Measurements from ENCODE around the gene PRMT2.

Gene PRMT2

DNA sequence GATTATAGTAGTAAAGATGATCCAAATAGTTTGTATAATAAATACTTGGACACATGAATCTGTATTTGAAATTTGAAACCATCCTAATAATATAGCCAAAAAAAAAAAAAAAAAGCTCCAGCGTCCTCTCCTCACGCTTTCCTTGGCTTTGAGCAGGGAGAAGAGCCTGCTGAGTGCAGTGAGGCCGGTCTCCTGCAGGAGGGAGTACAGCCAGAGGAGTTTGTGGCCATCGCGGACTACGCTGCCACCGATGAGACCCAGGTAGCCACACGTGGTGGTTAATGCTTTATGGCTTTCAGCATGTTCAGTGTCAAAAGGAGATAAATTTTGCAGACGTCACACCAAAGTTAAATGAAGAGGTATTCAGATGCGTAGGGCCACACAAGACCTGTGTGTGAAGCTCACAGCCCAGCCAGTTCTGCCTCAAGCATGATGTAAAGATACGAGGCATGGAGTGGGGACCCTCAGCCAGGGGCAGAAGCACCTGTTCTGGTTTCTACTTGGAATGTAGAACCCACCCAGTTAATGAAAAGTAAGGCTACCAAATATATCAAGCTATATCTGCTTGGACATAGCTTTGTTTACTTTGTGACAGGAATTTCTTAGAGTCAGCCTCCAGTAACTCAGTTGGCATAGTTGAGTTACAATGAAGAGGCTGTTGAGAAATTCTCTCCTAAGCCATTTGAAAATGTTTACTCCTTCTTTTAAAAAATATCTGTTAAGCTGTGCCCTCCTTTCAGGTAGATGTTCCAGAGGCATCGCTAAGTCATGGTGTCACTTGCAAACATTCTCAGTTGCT lies 8.1 kb downstream of the PRMT2 start:
- H3K27me3 ChIP-seq (ENCODE audit: insufficient read depth, low read length): no peaks in the 10 kb centered on the region
- H3K79me2 ChIP-seq (ENCODE audit: control insufficient read depth, insufficient read depth, low read length, unreplicated experiment): peaks cover 30% of the 10 kb centered on the region
- H3K4me3 ChIP-seq (ENCODE audit: low read depth, low read length): no peak overlapping the region
- H3K4me1 ChIP-seq (ENCODE audit: control insufficient read depth, insufficient read depth, low read length, unreplicated experiment): peaks cover 7% of the 10 kb centered on the region
- no peak overlapping the region for H3K27ac ChIP-seq (ENCODE audit: low read depth, low read length)
- H2AFZ ChIP-seq (ENCODE audit: low read length, unreplicated experiment): no peak overlapping the region
- peaks cover 39% of the 10 kb centered on the region for H3K36me3 ChIP-seq (ENCODE audit: insufficient read depth, low read length)

DNA sequence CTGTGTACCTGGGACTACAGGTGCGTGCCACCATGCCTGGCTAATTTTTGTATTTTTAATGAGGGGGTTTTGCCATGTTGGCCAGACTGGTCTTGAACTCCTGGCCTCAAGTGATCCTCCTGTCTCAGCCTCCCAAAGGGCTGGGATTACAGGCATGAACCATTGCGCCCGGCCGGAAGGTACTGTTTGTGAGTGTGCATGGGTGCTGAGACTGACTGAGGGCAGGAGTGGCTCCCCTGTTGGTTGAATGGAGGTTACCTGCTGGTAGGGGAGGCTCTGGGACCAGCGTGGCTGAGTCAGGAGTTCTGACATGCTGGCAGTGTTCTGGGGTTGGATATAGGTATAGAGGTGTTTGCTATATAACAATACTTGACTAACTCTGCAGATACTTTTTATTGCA lies 10.4 kb downstream of the PRMT2 start:
- H3K27ac ChIP-seq (ENCODE audit: low read depth, low read length): no peak overlapping the region
- H3K36me3 ChIP-seq (ENCODE audit: insufficient read depth, low read length): peaks cover 59% of the 10 kb centered on the region
- H2AFZ ChIP-seq (ENCODE audit: low read length, unreplicated experiment): no peak overlapping the region
- no peaks in the 10 kb centered on the region for H3K27me3 ChIP-seq (ENCODE audit: insufficient read depth, low read length)
- peaks cover 19% of the 10 kb centered on the region for H3K79me2 ChIP-seq (ENCODE audit: control insufficient read depth, insufficient read depth, low read length, unreplicated experiment)
- H3K4me3 ChIP-seq (ENCODE audit: low read depth, low read length): no peak overlapping the region
- H3K4me1 ChIP-seq (ENCODE audit: control insufficient read depth, insufficient read depth, low read length, unreplicated experiment): no peaks in the 10 kb centered on the region

DNA sequence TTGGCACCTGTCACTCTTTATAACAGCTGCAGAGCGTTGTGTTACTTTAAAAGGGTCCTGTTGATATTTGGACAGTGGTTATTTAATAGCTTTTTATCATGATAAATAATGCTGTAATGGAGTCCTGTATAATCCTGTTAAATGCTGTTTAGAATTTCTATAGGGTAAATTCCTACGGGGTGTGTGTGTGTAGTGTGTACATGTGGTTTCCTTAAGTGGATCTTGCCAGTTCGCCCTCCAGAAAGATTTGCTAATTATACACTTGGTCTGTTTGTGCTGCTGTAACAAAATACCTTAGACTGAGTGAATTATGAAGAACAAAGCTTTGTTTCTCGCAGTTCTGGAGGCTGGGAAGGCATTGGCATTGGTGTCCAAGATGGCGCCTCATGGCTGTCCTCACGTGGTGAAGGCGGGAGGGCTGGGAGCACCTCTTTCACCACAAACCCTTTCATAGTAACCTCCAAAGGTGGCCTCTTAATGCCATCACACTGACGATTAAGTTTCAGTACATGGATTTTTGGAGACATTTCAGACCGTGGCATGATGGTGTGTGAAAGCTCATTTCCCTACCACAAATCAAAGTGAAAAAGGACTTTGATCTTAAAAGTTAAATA lies 11.2 kb downstream of the PRMT2 start:
- H3K4me1 ChIP-seq (ENCODE audit: control insufficient read depth, insufficient read depth, low read length, unreplicated experiment): no peaks in the 10 kb centered on the region
- H3K4me3 ChIP-seq (ENCODE audit: low read depth, low read length): no peak overlapping the region
- H3K36me3 ChIP-seq (ENCODE audit: insufficient read depth, low read length): peaks cover 64% of the 10 kb centered on the region
- H2AFZ ChIP-seq (ENCODE audit: low read length, unreplicated experiment): no peak overlapping the region
- H3K27me3 ChIP-seq (ENCODE audit: insufficient read depth, low read length): no peaks in the 10 kb centered on the region
- H3K27ac ChIP-seq (ENCODE audit: low read depth, low read length): no peak overlapping the region
- H3K79me2 ChIP-seq (ENCODE audit: control insufficient read depth, insufficient read depth, low read length, unreplicated experiment): peaks cover 12% of the 10 kb centered on the region

DNA sequence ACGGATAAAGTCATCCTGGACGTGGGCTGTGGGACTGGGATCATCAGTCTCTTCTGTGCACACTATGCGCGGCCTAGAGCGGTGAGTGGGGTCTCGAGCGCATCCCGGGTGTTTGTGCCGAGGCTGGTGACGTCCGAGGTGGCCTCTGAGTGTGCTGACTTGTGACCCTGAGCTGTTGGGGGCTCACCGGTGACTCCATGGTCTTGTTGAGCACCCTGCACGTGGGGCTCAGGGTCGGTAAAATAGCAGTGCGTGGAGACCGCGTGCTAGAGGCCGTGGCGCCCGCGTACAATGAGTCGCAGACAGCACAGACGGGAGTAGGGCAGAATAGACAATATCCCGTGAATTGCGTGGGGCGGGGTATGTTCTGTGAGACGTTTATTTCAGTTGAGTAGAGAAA lies 13.1 kb downstream of the PRMT2 start:
- Histone ChIP-seq H3K79me2 (ENCODE audit: control insufficient read depth, insufficient read depth, low read length, unreplicated experiment) (peaks cover 8% of the 10 kb centered on the region), H3K4me3 (ENCODE audit: low read depth, low read length) (no peak overlapping the region), H3K27me3 (ENCODE audit: insufficient read depth, low read length) (no peaks in the 10 kb centered on the region), H3K27ac (ENCODE audit: low read depth, low read length) (no peak overlapping the region), H3K36me3 (ENCODE audit: insufficient read depth, low read length) (peaks cover 78% of the 10 kb centered on the region), H2AFZ (ENCODE audit: low read length, unreplicated experiment) (no peak overlapping the region), H3K4me1 (ENCODE audit: control insufficient read depth, insufficient read depth, low read length, unreplicated experiment) (no peaks in the 10 kb centered on the region)

DNA sequence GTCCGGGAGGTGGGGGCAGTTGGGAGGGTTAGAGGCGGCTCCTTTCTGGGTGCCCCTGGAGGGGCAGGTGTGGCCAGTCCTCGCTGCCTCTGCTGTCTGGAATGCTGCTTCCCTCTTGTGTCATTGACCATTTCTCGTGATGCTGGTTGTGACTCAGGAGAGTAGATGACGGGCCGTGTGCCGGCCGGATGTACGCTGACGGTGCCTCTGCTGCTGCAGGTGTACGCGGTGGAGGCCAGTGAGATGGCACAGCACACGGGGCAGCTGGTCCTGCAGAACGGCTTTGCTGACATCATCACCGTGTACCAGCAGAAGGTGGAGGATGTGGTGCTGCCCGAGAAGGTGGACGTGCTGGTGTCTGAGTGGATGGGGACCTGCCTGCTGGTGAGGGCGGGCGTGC lies 13.9 kb downstream of the PRMT2 start:
- H3K27ac ChIP-seq (ENCODE audit: low read depth, low read length): no peak overlapping the region
- H3K27me3 ChIP-seq (ENCODE audit: insufficient read depth, low read length): no peaks in the 10 kb centered on the region
- no peaks in the 10 kb centered on the region for H3K4me1 ChIP-seq (ENCODE audit: control insufficient read depth, insufficient read depth, low read length, unreplicated experiment)
- H2AFZ ChIP-seq (ENCODE audit: low read length, unreplicated experiment): no peak overlapping the region
- H3K36me3 ChIP-seq (ENCODE audit: insufficient read depth, low read length): peaks cover 78% of the 10 kb centered on the region
- peaks cover 6% of the 10 kb centered on the region for H3K79me2 ChIP-seq (ENCODE audit: control insufficient read depth, insufficient read depth, low read length, unreplicated experiment)
- no peak overlapping the region for H3K4me3 ChIP-seq (ENCODE audit: low read depth, low read length)

DNA sequence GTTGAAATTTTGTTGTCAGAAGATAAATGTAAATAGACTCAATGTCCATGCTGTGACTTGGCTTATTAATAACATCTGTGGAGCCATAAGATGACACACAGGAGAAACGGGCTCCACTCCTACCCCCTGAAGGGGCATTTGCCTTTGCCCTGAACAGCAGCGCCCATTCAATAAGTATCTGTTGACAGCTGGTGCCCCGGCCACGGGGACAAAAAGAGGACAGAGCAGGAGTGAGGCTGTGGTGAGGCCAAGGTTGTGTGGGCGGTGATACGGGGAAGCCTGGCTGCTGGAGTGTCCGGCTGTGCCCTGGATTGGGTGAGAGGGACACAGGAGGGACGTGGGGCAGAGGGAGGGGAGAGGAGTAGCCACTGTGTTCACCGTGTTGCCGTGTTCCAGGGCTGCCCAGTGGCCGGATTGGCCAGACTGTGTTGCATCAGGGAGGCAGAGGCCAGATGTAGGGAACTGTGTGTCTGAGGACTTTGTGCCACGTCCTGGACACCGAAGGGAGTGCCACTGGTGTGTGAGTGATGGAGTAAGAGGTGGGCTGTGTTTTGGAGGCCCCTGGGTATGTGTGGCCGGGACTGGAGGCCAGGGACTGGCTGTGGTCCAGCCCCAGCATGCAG lies 15.1 kb downstream of the PRMT2 start:
- Histone ChIP-seq H3K27ac (ENCODE audit: low read depth, low read length) (no peak overlapping the region), H3K4me1 (ENCODE audit: control insufficient read depth, insufficient read depth, low read length, unreplicated experiment) (no peaks in the 10 kb centered on the region), H3K27me3 (ENCODE audit: insufficient read depth, low read length) (no peaks in the 10 kb centered on the region), H3K4me3 (ENCODE audit: low read depth, low read length) (no peak overlapping the region), H3K79me2 (ENCODE audit: control insufficient read depth, insufficient read depth, low read length, unreplicated experiment) (peaks cover 5% of the 10 kb centered on the region), H2AFZ (ENCODE audit: low read length, unreplicated experiment) (no peak overlapping the region), H3K36me3 (ENCODE audit: insufficient read depth, low read length) (peaks cover 83% of the 10 kb centered on the region)

DNA sequence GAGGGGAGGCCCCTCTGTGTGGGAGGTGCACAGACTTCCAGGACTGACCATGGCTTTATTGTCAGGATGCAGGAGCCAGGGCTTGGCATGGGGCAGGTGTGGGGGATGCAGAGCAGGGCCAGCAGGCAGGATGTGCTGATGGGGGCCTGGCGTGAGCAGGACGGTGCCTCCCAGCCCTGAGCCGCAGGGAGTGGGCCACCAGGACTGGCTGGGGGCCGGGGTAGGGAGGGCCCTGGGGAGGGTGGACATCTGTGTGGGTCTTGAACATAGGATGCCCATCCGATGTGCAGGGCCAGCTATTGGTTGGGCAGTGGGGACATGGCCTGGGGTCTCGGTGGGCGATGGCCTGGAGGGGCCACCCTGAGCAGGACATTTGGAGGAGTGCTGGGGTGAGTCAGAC lies 15.6 kb downstream of the PRMT2 start:
- peaks cover 82% of the 10 kb centered on the region for H3K36me3 ChIP-seq (ENCODE audit: insufficient read depth, low read length)
- H3K4me3 ChIP-seq (ENCODE audit: low read depth, low read length): no peak overlapping the region
- no peaks in the 10 kb centered on the region for H3K27me3 ChIP-seq (ENCODE audit: insufficient read depth, low read length)
- H3K4me1 ChIP-seq (ENCODE audit: control insufficient read depth, insufficient read depth, low read length, unreplicated experiment): no peaks in the 10 kb centered on the region
- peaks cover 5% of the 10 kb centered on the region for H3K79me2 ChIP-seq (ENCODE audit: control insufficient read depth, insufficient read depth, low read length, unreplicated experiment)
- no peak overlapping the region for H3K27ac ChIP-seq (ENCODE audit: low read depth, low read length)
- no peak overlapping the region for H2AFZ ChIP-seq (ENCODE audit: low read length, unreplicated experiment)

DNA sequence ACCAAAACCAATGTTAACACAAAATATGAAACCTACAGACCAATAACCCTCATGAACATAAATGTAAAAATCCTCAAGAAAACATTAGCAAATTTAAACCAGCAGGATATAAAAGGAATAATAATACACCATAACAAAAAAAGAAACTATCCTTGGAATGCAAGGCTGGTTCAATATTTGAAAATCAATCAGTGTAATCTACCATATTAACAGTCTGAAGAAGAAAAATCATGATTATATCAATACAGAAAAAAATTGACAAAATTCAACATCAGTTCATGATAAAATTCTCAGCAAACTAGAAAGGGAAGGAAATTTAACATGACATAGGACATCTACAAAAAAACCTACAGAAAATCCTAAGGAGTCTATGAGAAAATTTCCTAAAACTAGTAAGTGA lies 19.8 kb downstream of the PRMT2 start:
- H3K4me1 ChIP-seq (ENCODE audit: control insufficient read depth, insufficient read depth, low read length, unreplicated experiment): no peaks in the 10 kb centered on the region
- no peak overlapping the region for H3K27ac ChIP-seq (ENCODE audit: low read depth, low read length)
- H3K36me3 ChIP-seq (ENCODE audit: insufficient read depth, low read length): peaks cover 65% of the 10 kb centered on the region
- no peak overlapping the region for H2AFZ ChIP-seq (ENCODE audit: low read length, unreplicated experiment)
- no peaks in the 10 kb centered on the region for H3K79me2 ChIP-seq (ENCODE audit: control insufficient read depth, insufficient read depth, low read length, unreplicated experiment)
- H3K4me3 ChIP-seq (ENCODE audit: low read depth, low read length): no peak overlapping the region
- no peaks in the 10 kb centered on the region for H3K27me3 ChIP-seq (ENCODE audit: insufficient read depth, low read length)

DNA sequence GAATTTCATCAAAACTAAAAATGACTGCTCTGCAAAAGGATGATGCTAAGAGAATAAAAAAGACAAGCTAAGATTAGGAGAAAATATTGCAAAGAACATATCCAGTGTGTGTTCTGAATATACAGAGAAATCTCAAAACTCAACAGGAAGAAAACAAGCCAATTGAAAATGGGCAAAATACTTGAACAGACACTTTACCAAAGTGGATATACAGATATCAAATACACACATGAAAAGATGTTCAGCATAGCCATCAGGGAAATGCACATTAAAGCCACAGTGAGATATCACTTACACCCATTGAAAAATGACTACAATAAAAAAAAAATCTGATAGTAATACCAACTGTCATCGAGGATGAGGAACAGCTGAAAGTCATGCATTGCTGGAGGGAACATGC lies 21.3 kb downstream of the PRMT2 start:
- Histone ChIP-seq H2AFZ (ENCODE audit: low read length, unreplicated experiment) (no peak overlapping the region), H3K27me3 (ENCODE audit: insufficient read depth, low read length) (no peaks in the 10 kb centered on the region), H3K4me1 (ENCODE audit: control insufficient read depth, insufficient read depth, low read length, unreplicated experiment) (no peaks in the 10 kb centered on the region), H3K27ac (ENCODE audit: low read depth, low read length) (no peak overlapping the region), H3K4me3 (ENCODE audit: low read depth, low read length) (no peak overlapping the region), H3K36me3 (ENCODE audit: insufficient read depth, low read length) (peaks cover 54% of the 10 kb centered on the region), H3K79me2 (ENCODE audit: control insufficient read depth, insufficient read depth, low read length, unreplicated experiment) (no peaks in the 10 kb centered on the region)

DNA sequence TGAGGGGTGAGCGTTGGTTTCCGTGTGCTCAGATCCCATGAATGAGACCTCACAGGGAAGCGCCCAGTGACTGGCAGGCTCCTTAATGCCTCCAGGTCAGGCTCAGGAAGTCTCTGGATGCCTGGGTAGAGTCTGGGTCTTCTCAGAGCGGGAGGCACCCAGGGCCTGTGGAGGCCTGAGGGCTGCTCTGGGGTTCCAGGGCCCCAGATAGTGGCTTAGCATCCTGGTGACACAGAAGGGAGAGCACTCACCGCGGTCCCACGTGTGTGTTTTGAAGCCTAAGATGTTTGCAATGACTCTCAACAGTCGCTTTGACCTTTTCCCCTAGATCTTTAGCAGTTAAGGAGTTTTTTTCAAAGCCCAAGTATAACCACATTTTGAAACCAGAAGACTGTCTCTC lies 25.0 kb downstream of the PRMT2 start:
- no peaks in the 10 kb centered on the region for H3K79me2 ChIP-seq (ENCODE audit: control insufficient read depth, insufficient read depth, low read length, unreplicated experiment)
- no peak overlapping the region for H3K27ac ChIP-seq (ENCODE audit: low read depth, low read length)
- H3K4me3 ChIP-seq (ENCODE audit: low read depth, low read length): no peak overlapping the region
- H2AFZ ChIP-seq (ENCODE audit: low read length, unreplicated experiment): no peak overlapping the region
- H3K4me1 ChIP-seq (ENCODE audit: control insufficient read depth, insufficient read depth, low read length, unreplicated experiment): no peaks in the 10 kb centered on the region
- H3K27me3 ChIP-seq (ENCODE audit: insufficient read depth, low read length): no peaks in the 10 kb centered on the region
- peaks cover 22% of the 10 kb centered on the region for H3K36me3 ChIP-seq (ENCODE audit: insufficient read depth, low read length)

DNA sequence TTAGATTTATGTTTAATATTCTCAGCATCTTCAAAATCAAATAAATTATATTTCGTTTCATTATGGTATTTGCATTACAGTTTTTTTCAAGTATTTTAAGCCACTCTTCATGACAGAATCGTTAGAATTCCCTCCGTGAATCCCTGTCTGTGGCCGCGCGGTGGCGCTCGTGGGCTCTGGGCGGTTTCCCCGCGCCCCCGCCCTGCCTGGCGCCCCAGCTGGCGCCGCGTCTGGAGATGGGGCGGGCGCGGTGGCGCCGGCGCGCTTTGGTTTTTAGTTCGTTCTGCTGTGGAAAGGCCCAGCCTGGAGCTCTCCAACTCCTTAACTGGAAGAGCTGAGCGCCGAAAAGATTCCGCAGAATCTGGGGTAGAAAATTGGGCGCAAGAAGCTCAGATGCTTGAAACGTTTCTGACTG lies 25.7 kb downstream of the PRMT2 start:
- no peaks in the 10 kb centered on the region for H3K27me3 ChIP-seq (ENCODE audit: insufficient read depth, low read length)
- H2AFZ ChIP-seq (ENCODE audit: low read length, unreplicated experiment): peak overlapping the region; percentile 68
- peak overlapping the region; percentile 37 for H3K4me3 ChIP-seq (ENCODE audit: low read depth, low read length)
- H3K36me3 ChIP-seq (ENCODE audit: insufficient read depth, low read length): peaks cover 16% of the 10 kb centered on the region
- no peaks in the 10 kb centered on the region for H3K4me1 ChIP-seq (ENCODE audit: control insufficient read depth, insufficient read depth, low read length, unreplicated experiment)
- no peak overlapping the region for H3K27ac ChIP-seq (ENCODE audit: low read depth, low read length)
- no peaks in the 10 kb centered on the region for H3K79me2 ChIP-seq (ENCODE audit: control insufficient read depth, insufficient read depth, low read length, unreplicated experiment)
